Activated CD4-positive, alpha-beta memory T cell treated with anti-CD3 and anti-CD28 coated beads for 36 hours (primary cell): ENCODE data around the gene RAB30. TPM values are rescaled to one million over a fixed set of nuclear protein-coding genes. Genes with fewer than 3 reads are reported as not detected.

Source experiments
- CTCF ChIA-PET: fragments of 350-600 bp; sonication (Branson Sonifier 250); formaldehyde crosslinking; loops from one replicate; lab custom pipeline; 2021; ENCODE audit warnings: antibody characterized with exemption, inconsistent platforms; lab: Charles Lee
- POLR2A ChIA-PET: fragments of 350-600 bp; sonication (Branson Sonifier 250); formaldehyde crosslinking; loops from one replicate; lab custom pipeline; 2021; ENCODE audit warnings: antibody characterized with exemption; lab: Charles Lee
- DNase-seq: peaks from one replicate; pipeline ENCODE4 v3.0.0-alpha.2; 2020
- H3K27ac Mint-ChIP-seq: one replicate; pipeline ENCODE4 v1.8.0; 2021; ENCODE audit warnings: mixed read lengths
- H3K27me3 Mint-ChIP-seq: one replicate; pipeline ENCODE4 v1.8.0; 2021; ENCODE audit warnings: mixed read lengths
- H3K36me3 Mint-ChIP-seq: one replicate; pipeline ENCODE4 v1.8.0; 2021; ENCODE audit warnings: mixed read lengths
- H3K4me1 Mint-ChIP-seq: one replicate; pipeline ENCODE4 v1.8.0; 2021; ENCODE audit warnings: low read depth, mixed read lengths
- H3K4me3 Mint-ChIP-seq: one replicate; pipeline ENCODE4 v1.8.0; 2021; ENCODE audit warnings: mild to moderate bottlenecking, mixed read lengths
- H3K9me3 Mint-ChIP-seq: one replicate; pipeline ENCODE4 v1.8.0; 2021; ENCODE audit warnings: mixed read lengths
- intact Hi-C: fragments of 100-400 bp; cut with micrococcal nuclease; formaldehyde crosslinking; loops from one replicate; pipeline ENCODE4 v1.15.1; 2023
- total RNA-seq, 2 experiments: library from RNA; stranded (reverse); gene quantifications; one replicate each; pipeline ENCODE4 v1.2.3, GENCODE V29; 2021

The RAB30 gene
- total RNA-seq = 10 to 100 TPM; 11.5 to 12.9 TPM

DNA sequence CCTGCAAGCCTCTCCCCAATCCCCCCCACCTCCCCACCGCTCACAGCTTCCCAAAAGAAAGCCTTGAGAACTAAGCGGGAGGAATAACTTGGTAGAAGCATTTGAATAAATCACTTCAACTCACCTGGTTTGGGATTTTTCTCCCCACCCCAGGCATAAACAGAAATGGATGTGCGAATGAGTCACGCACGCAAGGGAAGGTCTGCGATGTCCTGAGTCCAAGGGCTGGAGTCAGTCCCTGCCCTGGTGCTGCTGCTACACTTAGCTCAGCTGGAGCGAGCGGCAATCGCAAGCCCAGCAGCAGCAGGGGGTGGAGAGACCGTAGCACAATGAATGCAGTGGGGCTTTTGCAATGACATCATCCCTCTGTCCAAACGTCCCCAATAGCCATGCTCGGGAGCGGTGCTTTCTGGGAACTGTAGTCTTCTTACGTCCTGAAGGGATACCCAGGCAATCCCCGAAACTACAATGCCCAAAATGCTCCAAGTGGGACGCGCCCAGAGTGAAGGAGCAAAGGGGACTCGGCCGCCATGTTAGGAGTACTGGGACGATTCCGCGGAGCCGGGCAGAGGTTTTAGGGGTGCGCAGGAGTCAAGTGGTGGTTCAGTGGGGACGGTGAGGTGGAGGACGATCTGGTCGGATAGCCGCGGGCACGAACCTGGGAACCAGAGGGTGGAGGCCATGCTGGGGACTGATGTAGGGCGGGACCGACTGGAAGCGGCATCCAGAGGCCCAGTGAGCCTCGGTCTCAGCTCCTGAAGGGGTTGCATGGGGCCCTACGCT, at the start of gene RAB30:
Gene RAB30, minus strand, starts transcription at position 331 of the 783 bp plus-strand sequence. CDS start 74,581 bp downstream, outside the sequence.
- Mint-ChIP-seq H3K4me1 (peaks cover 29% of the 10 kb centered on the region), H3K27me3 (no peaks in the 10 kb centered on the region), H3K27ac (no peak within 1 kb of the TSS), H3K9me3 (no peaks in the 10 kb centered on the region), H3K4me3 (no peak within 1 kb of the TSS), H3K36me3 (peaks cover 28% of the 10 kb centered on the region)
- intact Hi-C loops = loop anchor here (1.0 to 5.0 kb wide), 10 partner anchors 8 to 215 kb away; partner anchors contain the start of genes ANKRD42, CCDC90B and DDIAS
- peak; percentile 96 for DNase-seq
- ChIA-PET CTCF (interaction anchor here (0.8 to 1.3 kb wide), 6 partner anchors 9 to 204 kb away, joined by 3 to 8 read pairs (median 3); partner anchors contain the start of genes DDIAS and PCF11), POLR2A (interaction anchor here (0.7 to 5.2 kb wide), 15 partner anchors 8 to 171 kb away, joined by 3 to 45 read pairs (median 3); partner anchors contain the start of genes ANKRD42, DDIAS, PCF11 and PRCP)

DNA sequence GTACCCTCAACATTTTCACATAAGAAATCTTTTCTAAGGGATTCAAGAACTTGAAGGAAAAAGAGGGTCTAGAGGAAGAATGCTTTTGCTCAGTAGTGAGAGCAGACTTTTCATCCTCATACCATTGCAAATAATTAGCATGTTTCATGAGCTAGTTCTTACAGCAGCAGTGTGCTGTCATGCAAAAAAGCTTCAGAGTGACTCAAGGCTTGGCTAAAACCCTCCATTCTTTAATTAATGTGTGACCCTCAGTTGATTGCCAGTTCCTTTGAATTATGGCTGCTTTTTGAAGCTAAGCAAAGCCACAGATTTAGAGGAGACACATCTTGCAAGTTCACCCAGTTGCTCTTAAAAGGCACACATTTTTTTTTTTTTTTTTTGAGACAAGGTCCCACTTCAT, 48.6 kb upstream of the RAB30 start:
- no peak for DNase-seq
- Mint-ChIP-seq H3K4me3 (no peak overlapping the region), H3K4me1 (peaks cover 52% of the 10 kb centered on the region), H3K27ac (no peak overlapping the region), H3K9me3 (no peaks in the 10 kb centered on the region), H3K36me3 (no peaks in the 10 kb centered on the region), H3K27me3 (no peaks in the 10 kb centered on the region)
- intact Hi-C loops = no loop called here
- ChIA-PET POLR2A (interaction anchor here (0.6 to 1.3 kb wide), 3 partner anchors 27 to 69 kb away, joined by 4 to 7 read pairs (median 5); partner anchors contain the start of gene PCF11), CTCF (no interaction called here)

DNA sequence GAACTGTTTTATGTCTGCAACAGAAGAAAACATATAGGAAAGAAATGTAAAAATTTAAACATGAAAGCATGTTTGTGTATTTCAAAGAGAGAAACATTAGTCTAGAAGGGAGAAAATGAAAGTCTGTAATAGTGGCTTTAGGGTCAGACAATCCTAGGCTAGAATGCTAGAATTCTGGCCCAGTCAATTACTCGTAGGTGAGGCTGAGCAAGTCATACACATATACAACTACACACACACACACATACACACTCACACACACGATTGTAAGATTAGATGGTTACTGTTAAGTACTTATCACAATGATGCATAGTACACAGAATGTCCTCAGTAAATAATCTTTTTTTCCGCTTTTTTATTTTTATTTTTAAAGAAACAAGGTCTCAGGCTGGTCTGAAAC, 47.5 kb upstream of the RAB30 start:
- intact Hi-C loops = no loop called here
- CTCF ChIA-PET = no interaction called here
- POLR2A ChIA-PET = no interaction called here
- H3K36me3 Mint-ChIP-seq = no peaks in the 10 kb centered on the region
- H3K9me3 Mint-ChIP-seq = no peaks in the 10 kb centered on the region
- no peaks in the 10 kb centered on the region for H3K27me3 Mint-ChIP-seq
- no peak overlapping the region for H3K4me3 Mint-ChIP-seq
- no peak for DNase-seq
- H3K4me1 Mint-ChIP-seq = peaks cover 59% of the 10 kb centered on the region
- no peak overlapping the region for H3K27ac Mint-ChIP-seq

GRCh38 chr11:83118814-83119213, 47.1 kb upstream of the RAB30 start:
- no peak for DNase-seq
- CTCF ChIA-PET = interaction anchor here (1.4 kb wide), 1 partner anchor 174 kb away, joined by 3 read pairs; no protein-coding TSS in a partner anchor
- no peak overlapping the region for H3K4me3 Mint-ChIP-seq
- no peaks in the 10 kb centered on the region for H3K9me3 Mint-ChIP-seq
- intact Hi-C loops = no loop called here
- POLR2A ChIA-PET = no interaction called here
- H3K27ac Mint-ChIP-seq = peak overlapping the region; percentile 26
- peaks cover 59% of the 10 kb centered on the region for H3K4me1 Mint-ChIP-seq
- no peaks in the 10 kb centered on the region for H3K36me3 Mint-ChIP-seq
- no peaks in the 10 kb centered on the region for H3K27me3 Mint-ChIP-seq

DNA sequence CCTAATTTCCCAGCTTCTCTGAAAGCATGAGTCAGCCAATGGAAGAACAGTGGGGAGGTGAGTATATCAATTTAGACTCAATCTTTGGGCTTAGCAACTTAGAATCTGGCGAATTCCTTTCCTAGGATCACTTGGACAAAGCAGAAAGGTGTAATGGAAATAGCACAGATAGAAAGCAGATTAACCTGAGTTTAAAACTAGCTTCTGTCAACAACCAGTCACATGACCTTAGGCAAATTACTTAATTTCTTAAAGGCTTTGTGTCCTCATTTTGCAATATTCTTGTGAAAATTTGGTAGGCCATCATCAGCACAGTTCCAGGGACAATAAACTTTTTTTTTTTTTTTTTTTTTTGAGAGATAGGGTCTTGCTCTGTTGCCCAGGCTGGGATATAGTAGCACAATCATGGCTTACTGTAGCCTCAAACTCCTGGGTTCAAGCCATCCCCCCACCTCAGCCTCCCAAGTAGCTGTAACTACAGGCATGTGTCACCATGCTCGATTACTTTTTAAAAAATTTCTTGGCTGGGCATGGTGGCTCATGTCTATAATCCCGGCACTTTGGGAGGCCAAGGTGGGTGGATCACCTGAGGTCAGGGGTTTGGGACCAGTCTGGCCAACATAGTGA, 44.4 kb upstream of the RAB30 start:
- no peaks in the 10 kb centered on the region for H3K27me3 Mint-ChIP-seq
- intact Hi-C loops = loop anchor here (2.0 kb wide), 1 partner anchor 43 kb away; no protein-coding TSS in a partner anchor
- CTCF ChIA-PET = no interaction called here
- no peaks in the 10 kb centered on the region for H3K36me3 Mint-ChIP-seq
- H3K4me1 Mint-ChIP-seq = peaks cover 44% of the 10 kb centered on the region
- no peak overlapping the region for H3K27ac Mint-ChIP-seq
- DNase-seq = no peak
- POLR2A ChIA-PET = interaction anchor here (0.7 kb wide), 1 partner anchor 50 kb away, joined by 6 read pairs; no protein-coding TSS in a partner anchor
- no peak overlapping the region for H3K4me3 Mint-ChIP-seq
- no peaks in the 10 kb centered on the region for H3K9me3 Mint-ChIP-seq

DNA sequence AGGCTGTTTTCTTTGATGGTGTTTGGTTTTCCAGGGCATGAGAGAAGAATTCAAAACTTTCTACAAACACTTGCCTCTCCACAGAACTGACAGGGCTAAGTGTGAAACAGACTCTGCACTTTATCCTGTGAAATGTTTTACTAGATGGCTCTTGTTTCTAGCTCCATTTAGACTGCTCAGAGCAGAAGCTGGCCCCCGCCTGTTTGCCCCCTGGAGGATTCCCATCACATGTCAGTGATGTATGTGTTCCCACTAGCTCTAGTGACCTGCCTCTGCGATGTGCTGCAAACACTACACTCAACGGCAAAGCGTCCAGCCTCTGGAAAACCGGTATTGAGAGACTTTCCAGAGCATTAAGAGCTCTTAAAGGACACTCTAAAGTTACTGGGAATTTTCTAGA, 43.9 kb upstream of the RAB30 start:
- no peaks in the 10 kb centered on the region for H3K36me3 Mint-ChIP-seq
- POLR2A ChIA-PET = interaction anchor here (0.7 kb wide), 1 partner anchor 50 kb away, joined by 6 read pairs; no protein-coding TSS in a partner anchor
- no peaks in the 10 kb centered on the region for H3K27me3 Mint-ChIP-seq
- intact Hi-C loops = no loop called here
- no peak overlapping the region for H3K27ac Mint-ChIP-seq
- CTCF ChIA-PET = no interaction called here
- H3K4me3 Mint-ChIP-seq = no peak overlapping the region
- DNase-seq = no peak
- H3K9me3 Mint-ChIP-seq = no peaks in the 10 kb centered on the region
- peaks cover 41% of the 10 kb centered on the region for H3K4me1 Mint-ChIP-seq

GRCh38 chr11:83115026-83115425, 43.3 kb upstream of the RAB30 start:
- no peaks in the 10 kb centered on the region for H3K36me3 Mint-ChIP-seq
- intact Hi-C loops = no loop called here
- no peak for DNase-seq
- H3K4me1 Mint-ChIP-seq = peaks cover 35% of the 10 kb centered on the region
- POLR2A ChIA-PET = no interaction called here
- no peak overlapping the region for H3K27ac Mint-ChIP-seq
- CTCF ChIA-PET = no interaction called here
- H3K4me3 Mint-ChIP-seq = no peak overlapping the region
- no peaks in the 10 kb centered on the region for H3K9me3 Mint-ChIP-seq
- no peaks in the 10 kb centered on the region for H3K27me3 Mint-ChIP-seq

DNA sequence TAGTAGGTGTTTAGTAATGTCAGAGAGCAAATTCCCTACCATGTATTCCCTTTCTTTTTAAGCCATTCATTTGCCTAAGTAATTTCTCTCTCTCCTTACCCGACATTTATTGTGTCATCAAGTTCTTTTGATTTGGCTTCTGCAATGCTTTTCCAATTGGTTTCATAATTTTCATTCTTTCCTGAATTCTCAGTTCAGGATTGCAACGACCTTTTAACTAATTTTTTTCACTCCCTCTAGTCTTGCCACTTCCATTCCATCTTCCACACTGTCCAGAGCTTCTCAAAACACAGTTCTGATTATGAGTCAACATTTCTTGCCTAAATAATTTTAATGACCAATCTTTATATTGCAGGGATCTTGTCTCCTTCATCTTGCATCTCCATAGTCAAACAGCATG, 41.2 kb upstream of the RAB30 start:
- intact Hi-C loops = no loop called here
- no peak overlapping the region for H3K4me3 Mint-ChIP-seq
- H3K27ac Mint-ChIP-seq = no peak overlapping the region
- H3K4me1 Mint-ChIP-seq = peaks cover 26% of the 10 kb centered on the region
- DNase-seq = no peak
- CTCF ChIA-PET = no interaction called here
- no peaks in the 10 kb centered on the region for H3K9me3 Mint-ChIP-seq
- POLR2A ChIA-PET = no interaction called here
- no peaks in the 10 kb centered on the region for H3K36me3 Mint-ChIP-seq
- no peaks in the 10 kb centered on the region for H3K27me3 Mint-ChIP-seq

GRCh38 chr11:83105168-83105567, 33.5 kb upstream of the RAB30 start:
- no peak for DNase-seq
- H3K9me3 Mint-ChIP-seq = no peaks in the 10 kb centered on the region
- H3K27me3 Mint-ChIP-seq = peaks cover 2% of the 10 kb centered on the region
- CTCF ChIA-PET = no interaction called here
- no peaks in the 10 kb centered on the region for H3K4me1 Mint-ChIP-seq
- POLR2A ChIA-PET = no interaction called here
- intact Hi-C loops = no loop called here
- no peak overlapping the region for H3K27ac Mint-ChIP-seq
- no peak overlapping the region for H3K4me3 Mint-ChIP-seq
- H3K36me3 Mint-ChIP-seq = no peaks in the 10 kb centered on the region

DNA sequence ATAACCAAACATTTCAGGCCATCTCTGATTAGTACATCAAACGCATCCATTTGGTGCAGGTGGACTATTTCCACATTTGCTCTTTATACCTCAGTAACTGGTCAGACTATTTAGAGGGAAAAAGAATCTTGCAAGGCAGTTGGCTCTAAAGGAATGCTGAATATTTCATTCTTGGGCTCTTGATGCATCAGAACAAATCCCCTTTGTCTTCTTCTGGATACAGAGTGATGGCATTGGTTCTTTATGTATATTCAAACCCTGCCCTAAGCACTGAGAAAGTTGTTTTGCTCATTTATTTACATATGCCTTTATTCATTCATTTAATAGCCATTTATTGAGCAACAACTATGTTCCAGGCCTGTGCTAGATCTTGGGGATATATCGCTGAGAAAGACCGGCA, 31.1 kb upstream of the RAB30 start:
- H3K36me3 Mint-ChIP-seq = no peaks in the 10 kb centered on the region
- H3K4me1 Mint-ChIP-seq = no peaks in the 10 kb centered on the region
- CTCF ChIA-PET = no interaction called here
- DNase-seq = no peak
- peaks cover 2% of the 10 kb centered on the region for H3K27me3 Mint-ChIP-seq
- POLR2A ChIA-PET = no interaction called here
- no peaks in the 10 kb centered on the region for H3K9me3 Mint-ChIP-seq
- intact Hi-C loops = no loop called here
- no peak overlapping the region for H3K27ac Mint-ChIP-seq
- no peak overlapping the region for H3K4me3 Mint-ChIP-seq

DNA sequence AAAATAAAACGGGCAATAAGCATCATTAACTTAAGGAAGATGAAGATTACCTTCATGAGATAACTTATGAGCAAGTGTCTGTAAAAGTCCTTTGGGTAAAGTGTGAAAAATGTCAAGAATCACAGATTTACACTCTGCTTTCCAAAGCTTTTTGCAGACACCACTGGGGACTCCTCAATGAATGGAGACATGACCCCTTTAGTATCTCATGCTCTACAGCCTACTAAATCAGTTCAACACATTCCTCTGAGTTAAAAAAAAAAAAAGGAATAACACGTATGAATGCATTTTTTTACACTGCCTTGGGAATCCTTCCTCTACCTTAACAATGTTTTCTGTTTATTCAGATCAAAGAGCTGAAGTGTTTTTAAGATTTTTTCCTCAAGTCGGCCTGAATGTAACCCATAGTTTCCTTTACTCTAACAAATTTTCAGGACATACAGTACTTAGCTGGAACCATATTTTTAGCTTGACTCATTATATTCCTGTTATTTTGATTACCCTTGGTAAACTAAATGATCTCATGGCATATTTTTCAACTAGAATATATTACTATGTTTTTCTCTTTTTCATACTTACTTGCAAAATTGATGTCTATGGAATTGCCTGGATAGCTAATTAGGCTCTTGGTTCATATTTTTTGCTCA, 25.9 kb upstream of the RAB30 start:
- no peak overlapping the region for H3K27ac Mint-ChIP-seq
- POLR2A ChIA-PET = no interaction called here
- no peaks in the 10 kb centered on the region for H3K36me3 Mint-ChIP-seq
- no peaks in the 10 kb centered on the region for H3K9me3 Mint-ChIP-seq
- no peaks in the 10 kb centered on the region for H3K27me3 Mint-ChIP-seq
- no peaks in the 10 kb centered on the region for H3K4me1 Mint-ChIP-seq
- DNase-seq = no peak
- intact Hi-C loops = no loop called here
- CTCF ChIA-PET = interaction anchor here (0.6 kb wide), 1 partner anchor 83 kb away, joined by 3 read pairs; no protein-coding TSS in a partner anchor
- H3K4me3 Mint-ChIP-seq = no peak overlapping the region

DNA sequence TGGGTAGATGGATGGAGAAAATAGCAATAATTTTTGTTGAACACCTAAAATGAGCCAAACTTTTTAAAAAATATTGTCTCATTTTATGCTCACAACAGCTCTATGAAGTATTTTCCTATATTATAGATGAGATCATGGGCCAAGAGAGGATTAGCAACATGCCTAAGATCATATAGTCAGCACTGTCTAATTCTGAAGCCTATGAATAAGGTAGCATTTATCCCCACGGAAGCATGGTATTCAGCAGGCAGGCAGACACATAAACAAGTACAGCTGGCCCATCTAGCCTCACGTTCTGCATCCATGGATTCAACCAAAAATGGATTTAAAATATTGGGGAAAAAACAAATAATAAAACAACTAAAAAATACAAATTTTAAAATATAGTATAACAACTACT, 21.9 kb upstream of the RAB30 start:
- no peaks in the 10 kb centered on the region for H3K4me1 Mint-ChIP-seq
- intact Hi-C loops = no loop called here
- ChIA-PET POLR2A (no interaction called here), CTCF (no interaction called here)
- H3K9me3 Mint-ChIP-seq = no peaks in the 10 kb centered on the region
- H3K27me3 Mint-ChIP-seq = no peaks in the 10 kb centered on the region
- no peak overlapping the region for H3K27ac Mint-ChIP-seq
- peaks cover 6% of the 10 kb centered on the region for H3K36me3 Mint-ChIP-seq
- H3K4me3 Mint-ChIP-seq = no peak overlapping the region
- no peak for DNase-seq
